Measurements from ENCODE around the gene MEGF8.
A peak's percentile ranks its signal among the peaks of the same experiment; 100 is the strongest.

MEGF8 gene

GRCh38 chr19:42315024-42315423 lies 10.4 kb upstream of the MEGF8 start:
- no peak for TF ChIP-seq CTCF (IDR thresholded peaks at IDR 0.05)

GRCh38 chr19:42316223-42317211 lies 8.9 kb upstream of the MEGF8 start:
- H2AFZ ChIP-seq = peak overlapping the region; percentile 96
- no peak for TF ChIP-seq CTCF (IDR thresholded peaks at IDR 0.05)
- no peaks in the 10 kb centered on the region for H3K79me2 ChIP-seq
- H3K36me3 ChIP-seq (ENCODE audit: control insufficient read depth, insufficient read depth, low read length) = no peaks in the 10 kb centered on the region
- no peaks in the 10 kb centered on the region for H3K27me3 ChIP-seq (ENCODE audit: control insufficient read depth, insufficient read depth, low read length)
- peak overlapping the region; percentile 90 for H3K27ac ChIP-seq
- H3K4me1 ChIP-seq = peaks cover 21% of the 10 kb centered on the region
- H3K9me3 ChIP-seq (ENCODE audit: control insufficient read depth, low read length) = no peaks in the 10 kb centered on the region
- no peak overlapping the region for H3K4me3 ChIP-seq (ENCODE audit: low read depth, low read length)
- no peak overlapping the region for H3K9ac ChIP-seq
- H3K4me2 ChIP-seq (ENCODE audit: low read length) = no peak overlapping the region

More at GRCh38 chr19:42315024-42315423, 10.4 kb upstream of the MEGF8 start:
- no peaks in the 10 kb centered on the region for H3K27me3 ChIP-seq (ENCODE audit: control insufficient read depth, insufficient read depth, low read length)
- no peak overlapping the region for H2AFZ ChIP-seq
- peaks cover 21% of the 10 kb centered on the region for H3K4me1 ChIP-seq
- H3K4me3 ChIP-seq (ENCODE audit: low read depth, low read length) = no peak overlapping the region
- H3K36me3 ChIP-seq (ENCODE audit: control insufficient read depth, insufficient read depth, low read length) = no peaks in the 10 kb centered on the region
- no peaks in the 10 kb centered on the region for H3K9me3 ChIP-seq (ENCODE audit: control insufficient read depth, low read length)
- H3K79me2 ChIP-seq = no peaks in the 10 kb centered on the region
- H3K27ac ChIP-seq = no peak overlapping the region
- no peak overlapping the region for H3K4me2 ChIP-seq (ENCODE audit: low read length)
- H3K9ac ChIP-seq = no peak overlapping the region

GRCh38 chr19:42317535-42317934 lies 7.9 kb upstream of the MEGF8 start:
- Histone ChIP-seq H3K27me3 (ENCODE audit: control insufficient read depth, insufficient read depth, low read length) (no peaks in the 10 kb centered on the region), H3K4me2 (ENCODE audit: low read length) (no peak overlapping the region), H2AFZ (no peak overlapping the region), H3K4me1 (peaks cover 18% of the 10 kb centered on the region), H3K27ac (peak overlapping the region; percentile 90), H3K79me2 (no peaks in the 10 kb centered on the region), H3K4me3 (ENCODE audit: low read depth, low read length) (no peak overlapping the region), H3K9me3 (ENCODE audit: control insufficient read depth, low read length) (no peaks in the 10 kb centered on the region), H3K36me3 (ENCODE audit: control insufficient read depth, insufficient read depth, low read length) (no peaks in the 10 kb centered on the region), H3K9ac (no peak overlapping the region)
- no peak for TF ChIP-seq CTCF (IDR thresholded peaks at IDR 0.05)

GRCh38 chr19:42322305-42322704 lies 3.1 kb upstream of the MEGF8 start:
- Histone ChIP-seq H3K27me3 (ENCODE audit: control insufficient read depth, insufficient read depth, low read length) (no peaks in the 10 kb centered on the region), H3K4me3 (ENCODE audit: low read depth, low read length) (no peak overlapping the region), H3K4me2 (ENCODE audit: low read length) (no peak overlapping the region), H2AFZ (no peak overlapping the region), H3K79me2 (peaks cover 4% of the 10 kb centered on the region), H3K9ac (no peak overlapping the region), H3K4me1 (peaks cover 6% of the 10 kb centered on the region), H3K9me3 (ENCODE audit: control insufficient read depth, low read length) (no peaks in the 10 kb centered on the region), H3K36me3 (ENCODE audit: control insufficient read depth, insufficient read depth, low read length) (no peaks in the 10 kb centered on the region), H3K27ac (no peak overlapping the region)
- TF ChIP-seq CTCF (IDR thresholded peaks at IDR 0.05) = no peak
